NCI-H146 (cell line): ENCODE data around the gene DCLK1.
A peak's percentile ranks its signal among the peaks of the same experiment; 100 is the strongest.

Experiments used
- DNase-seq: peaks from one replicate; lab custom pipeline; 2025; lab: John Stamatoyannopoulos, UW

Gene DCLK1

DNA sequence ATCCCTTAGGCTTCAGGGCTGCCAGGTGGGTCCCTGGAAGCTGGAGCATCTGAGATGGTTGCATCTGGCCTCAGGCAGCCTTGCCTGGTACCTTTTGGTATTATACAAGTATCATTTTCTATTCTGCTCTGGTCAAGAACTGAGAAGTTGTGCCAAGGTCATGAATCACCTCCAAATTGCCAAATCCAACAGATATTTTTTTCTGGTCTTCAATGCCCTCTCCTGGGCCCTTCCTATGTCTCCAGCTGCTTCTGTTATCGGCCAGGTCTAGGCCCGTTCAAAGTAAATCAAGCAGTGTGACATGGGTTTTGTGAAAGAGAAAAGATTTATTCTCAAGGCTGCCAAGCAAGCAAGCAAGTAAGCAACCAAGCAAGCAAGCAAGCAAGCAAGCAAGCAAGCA, 383.6 kb downstream of the DCLK1 start:
- DNase-seq = no peak

DNA sequence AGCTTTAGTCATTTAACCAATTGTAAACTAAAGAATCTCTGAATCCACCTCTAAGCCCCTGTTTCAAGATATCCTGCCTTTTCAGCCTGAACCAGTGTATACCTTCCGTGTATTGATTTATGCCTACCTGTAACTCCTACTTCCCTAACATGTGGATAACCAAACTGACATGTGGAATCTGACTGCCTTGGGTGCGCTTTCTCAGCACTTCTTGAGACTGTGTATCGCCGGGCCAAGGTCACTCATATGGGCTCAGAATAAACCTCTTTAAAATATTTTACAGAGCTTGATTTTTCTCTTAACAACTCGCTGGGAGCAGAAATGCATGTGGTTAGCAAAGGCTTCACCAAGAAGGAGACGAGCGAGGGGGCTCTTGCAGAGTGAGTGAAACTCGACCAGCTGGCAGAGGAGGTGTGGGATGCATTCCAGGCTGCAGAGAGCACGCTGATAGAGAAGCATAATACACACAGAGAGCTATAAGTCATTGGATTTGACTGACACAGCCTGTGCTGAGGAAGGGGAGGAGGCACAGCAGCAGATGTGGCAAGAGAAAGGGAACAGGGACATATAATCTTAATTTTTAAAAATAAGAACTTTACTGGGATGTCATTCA, 386.5 kb downstream of the DCLK1 start:
- no peak for DNase-seq

DNA sequence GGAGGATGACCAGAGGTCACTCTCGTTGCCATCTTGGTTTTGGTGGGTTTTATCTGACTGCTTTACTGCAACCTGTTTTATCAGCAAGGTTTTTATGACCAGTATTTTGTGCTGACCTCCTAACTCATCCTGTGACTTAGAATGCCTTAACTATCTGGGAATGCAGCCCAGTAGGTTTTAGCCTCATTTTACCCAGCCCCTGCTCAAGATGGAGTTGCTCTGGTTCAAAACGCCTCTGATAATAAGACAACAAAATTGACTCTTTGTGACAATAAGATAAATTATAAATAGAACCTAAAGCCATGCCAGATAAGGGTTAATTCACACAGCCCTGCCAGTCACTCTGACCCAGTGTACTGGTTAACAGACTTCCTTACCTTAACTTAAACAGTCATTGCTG, 387.0 kb downstream of the DCLK1 start:
- no peak for DNase-seq

DNA sequence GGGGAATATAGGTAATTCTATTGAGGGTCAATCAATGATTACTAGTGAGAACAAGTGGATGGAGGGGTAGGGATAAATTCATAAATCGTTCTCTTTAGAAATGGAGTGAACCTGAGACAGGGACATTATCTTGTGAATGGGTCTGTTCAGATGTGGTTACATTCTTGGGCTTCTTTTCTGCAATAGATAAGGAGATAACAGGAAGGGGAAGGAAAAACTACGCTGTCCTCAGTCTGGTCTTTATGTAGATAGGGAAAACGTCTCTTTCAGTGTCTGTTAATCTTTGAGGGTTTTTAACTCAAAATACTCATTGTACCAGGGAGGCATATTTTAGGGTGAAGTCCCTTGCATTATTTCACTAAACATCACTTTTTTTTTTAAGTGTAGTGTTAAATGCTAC, 388.0 kb downstream of the DCLK1 start:
- DNase-seq = no peak

DNA sequence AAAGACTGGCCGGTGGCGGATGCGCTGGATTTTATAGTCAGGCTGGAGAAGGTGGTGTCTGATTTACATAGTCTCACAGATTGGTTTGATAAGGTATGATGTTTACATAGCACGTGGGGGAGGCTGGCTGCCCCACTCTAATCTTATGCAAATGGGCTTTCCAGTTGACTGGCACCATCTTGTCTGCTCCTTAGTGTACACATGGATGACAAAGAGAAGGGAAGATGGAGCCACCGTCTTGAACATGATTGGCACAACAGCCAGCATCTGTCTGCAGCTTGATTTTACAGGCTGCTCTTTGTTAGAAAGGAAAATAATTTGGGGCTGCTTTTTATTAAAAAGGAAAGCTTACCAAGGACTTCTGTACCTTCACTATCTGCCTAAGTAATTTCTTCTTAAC, 389.5 kb downstream of the DCLK1 start:
- DNase-seq = peak; percentile 21

DNA sequence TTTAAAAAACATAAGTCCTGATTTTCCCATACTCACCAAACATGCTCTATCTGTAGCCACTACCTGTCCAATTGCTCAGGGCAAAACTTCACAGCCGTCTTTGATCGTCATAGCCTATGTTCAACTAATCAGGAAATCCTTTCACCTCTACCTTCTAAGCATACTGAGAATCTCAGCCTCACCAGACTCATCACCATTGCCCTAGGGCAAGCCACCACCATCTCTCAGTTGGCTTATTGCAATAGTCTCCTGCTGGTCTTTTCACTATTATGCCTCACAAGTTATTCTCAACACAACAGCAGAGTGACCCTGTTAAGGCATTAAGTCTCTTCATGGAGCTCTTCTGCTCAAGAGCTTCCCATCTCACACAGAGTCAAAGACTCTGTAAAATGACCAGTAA, 394.3 kb downstream of the DCLK1 start:
- peak; percentile 26 for DNase-seq

DNA sequence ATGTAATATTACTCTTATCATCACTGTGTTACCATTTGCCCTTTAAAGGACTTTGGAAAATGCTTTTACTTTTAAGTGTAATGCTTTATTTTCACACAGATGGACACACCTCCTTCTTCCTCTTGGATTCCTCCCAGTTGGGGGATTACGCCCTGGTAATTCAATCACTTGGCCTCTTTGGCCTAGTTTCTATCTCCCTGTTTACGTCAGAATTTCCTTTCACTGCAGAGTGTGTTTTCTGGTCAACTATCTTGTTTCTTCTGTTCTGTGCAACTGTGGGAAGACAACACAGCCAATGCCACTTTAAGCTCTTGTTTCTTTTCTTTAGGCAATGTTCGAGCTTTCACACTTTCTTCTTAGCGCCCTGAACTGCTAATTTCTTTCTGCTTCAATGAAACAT, 397.4 kb downstream of the DCLK1 start:
- DNase-seq = no peak

DNA sequence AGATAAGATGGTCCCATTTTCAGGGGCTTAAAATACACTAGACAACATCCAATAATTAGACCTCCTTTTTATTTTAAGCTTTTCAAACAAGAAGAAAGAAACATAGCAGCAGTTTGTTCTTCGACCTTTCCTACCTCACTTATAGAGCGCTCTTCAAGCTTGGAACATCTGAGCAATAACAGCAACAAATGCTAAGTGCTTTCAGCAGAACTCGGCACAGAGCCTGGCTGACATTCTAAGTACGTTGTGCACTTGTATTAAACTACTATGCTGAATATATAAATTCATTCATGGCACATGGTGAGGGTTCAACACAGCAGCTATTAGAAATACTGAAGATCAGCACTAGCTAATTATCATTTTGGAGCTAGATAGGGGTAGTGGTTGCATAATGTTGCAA, 398.6 kb downstream of the DCLK1 start:
- DNase-seq = no peak

DNA sequence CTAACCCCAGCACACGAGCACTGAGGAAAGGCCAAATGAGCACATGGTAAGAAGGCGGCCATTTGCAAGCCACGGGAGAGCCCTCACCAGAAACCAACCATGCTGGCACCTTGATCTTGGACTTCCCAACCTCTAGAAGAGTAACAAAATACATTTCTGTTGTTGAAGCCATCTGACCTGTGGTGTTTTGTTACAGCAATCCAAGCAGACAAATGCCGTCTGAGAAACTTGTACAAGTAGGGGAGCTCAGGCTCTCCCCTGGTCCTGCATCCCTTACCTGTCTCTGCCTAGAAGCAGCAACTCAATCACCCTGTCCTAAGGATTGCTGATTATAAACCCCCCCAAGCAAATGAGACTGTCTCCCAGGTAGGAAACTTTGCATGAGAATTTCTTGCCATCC, 399.7 kb downstream of the DCLK1 start:
- DNase-seq = no peak

DNA sequence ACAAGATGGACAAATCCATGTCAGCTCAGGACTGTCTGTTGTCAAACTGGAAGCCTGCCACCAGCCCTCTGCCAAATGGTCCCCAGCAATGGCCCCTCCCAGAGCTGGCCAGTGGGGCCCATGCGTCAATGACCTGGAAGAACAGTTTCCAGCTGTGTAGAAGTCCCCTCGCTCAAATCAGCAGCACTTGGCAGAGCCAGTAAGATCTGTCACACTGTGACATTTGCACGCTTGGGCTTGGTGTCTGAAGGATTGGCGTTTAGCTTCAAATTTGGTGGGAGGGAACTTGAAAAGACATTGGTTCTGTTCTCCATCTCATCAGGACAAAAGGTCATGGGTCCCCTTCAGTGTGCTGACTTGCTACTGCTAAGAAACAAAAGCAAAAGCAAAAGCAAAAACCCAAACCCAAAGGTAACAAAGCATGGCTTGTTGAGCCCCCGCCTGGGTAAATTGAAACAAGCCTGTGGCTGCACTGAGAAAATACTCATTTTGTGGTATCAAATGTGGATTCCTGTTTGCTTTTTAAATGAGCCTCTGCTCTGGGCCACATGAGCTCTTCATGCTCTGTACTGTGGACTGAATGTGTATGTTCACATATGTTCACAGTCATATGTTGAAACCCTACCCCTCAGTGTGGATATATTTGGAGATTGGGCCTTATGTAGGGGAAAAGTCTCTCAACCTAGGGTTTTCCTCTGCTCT, 401.1 kb downstream of the DCLK1 start:
- no peak for DNase-seq

DNA sequence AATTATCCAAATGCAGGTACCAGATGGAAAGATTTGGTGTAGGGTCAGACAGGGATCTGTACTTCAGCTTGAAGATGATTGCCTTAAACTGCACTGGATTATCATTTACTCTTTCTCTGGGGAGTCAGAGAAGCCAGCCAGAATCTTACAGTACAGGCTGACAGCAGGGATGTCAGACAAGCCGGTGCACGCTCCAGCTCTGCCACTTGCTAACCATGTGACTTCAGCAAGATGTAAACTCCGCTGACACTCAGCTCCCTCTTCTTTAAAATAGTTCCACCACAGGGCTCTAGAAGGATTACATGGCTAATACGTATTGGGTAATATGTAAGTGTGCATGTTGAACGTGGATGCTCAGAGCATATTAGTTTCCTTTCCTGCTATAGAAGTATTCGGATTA, 403.3 kb downstream of the DCLK1 start:
- no peak for DNase-seq

DNA sequence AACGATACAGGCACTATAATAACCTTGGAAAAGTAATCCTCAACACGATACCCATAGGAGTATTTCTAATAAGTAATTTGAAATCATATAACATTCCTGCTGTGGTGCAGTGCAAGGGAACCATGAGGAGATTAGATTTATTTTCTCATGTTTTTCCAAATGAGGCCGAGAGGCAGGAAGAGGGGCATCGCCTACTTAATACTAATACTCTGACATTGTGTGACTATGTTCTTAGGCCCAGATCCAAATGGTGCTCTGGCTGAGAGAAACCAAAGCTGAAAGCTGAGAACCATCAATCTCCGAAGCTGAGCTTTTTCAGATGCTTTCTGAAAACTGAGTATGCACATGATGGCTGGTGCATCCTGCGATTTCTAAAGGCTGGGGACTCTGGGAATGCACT, 406.7 kb downstream of the DCLK1 start:
- no peak for DNase-seq

DNA sequence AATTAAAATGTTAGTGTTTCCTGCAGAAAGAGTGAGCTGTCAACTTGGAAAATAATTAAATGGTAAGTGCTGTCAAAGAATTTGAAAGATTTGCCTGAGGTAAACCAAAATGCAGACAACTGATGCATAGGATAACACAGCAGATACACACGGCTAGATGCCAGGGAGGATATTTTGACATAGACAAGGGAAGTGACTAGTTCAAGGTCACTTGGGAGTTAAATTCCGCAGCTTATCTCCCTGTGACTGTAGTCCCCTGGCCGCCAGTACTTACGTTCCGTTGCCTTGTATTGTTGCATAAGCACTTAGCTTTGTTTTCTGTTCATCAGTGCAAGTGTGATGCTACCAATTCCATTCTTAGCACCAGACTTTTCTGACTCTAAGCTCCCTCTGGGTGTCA, 407.4 kb downstream of the DCLK1 start:
- no peak for DNase-seq

DNA sequence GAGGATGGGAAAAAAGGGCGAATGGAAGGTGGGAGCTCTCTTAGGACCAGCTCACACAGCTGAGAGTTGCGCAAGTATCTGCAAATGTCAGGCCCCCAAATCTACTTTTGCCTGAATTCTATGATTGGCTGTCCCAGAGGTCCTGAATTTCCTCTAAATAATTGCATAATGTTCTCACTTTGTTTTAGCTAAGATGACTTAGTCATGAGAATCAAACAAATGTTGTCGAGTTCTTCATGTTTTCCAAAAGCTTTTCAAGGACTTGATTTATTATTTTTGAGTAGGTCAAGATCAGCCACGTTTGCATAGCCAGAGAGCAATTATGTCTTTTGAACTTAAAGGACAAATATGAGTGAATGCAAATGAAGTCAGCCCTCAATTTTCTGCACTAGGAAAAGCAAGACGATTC, 408.1 kb downstream of the DCLK1 start:
- DNase-seq = no peak

DNA sequence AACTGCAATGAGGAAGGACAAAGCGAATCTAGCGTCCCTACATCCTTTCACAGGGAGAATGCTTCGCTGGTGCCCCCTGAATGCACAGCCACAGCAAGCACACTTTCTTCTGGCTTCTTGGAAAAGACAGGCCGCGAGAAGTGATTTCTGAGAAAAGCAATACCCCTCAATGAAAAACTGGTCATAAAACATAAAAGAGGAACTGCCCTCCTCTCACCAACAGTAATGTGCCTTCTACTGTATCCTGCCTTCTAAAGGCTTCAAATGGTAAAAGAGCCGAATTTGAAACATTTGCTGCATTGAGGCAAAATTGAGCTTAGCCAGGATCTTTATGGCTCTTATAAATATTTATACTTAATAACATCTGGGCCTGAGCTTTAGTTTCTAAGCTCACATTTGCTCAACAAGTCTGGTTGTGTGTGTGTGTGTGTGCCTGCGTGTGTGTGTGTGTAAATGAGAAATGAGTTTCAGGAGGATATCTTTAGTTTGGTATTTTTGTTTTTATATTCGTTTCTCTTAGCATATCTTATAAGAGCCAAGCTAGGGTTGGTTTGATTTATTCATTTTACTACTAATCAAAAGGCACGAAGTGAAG, 408.6 kb downstream of the DCLK1 start:
- DNase-seq = no peak

DNA sequence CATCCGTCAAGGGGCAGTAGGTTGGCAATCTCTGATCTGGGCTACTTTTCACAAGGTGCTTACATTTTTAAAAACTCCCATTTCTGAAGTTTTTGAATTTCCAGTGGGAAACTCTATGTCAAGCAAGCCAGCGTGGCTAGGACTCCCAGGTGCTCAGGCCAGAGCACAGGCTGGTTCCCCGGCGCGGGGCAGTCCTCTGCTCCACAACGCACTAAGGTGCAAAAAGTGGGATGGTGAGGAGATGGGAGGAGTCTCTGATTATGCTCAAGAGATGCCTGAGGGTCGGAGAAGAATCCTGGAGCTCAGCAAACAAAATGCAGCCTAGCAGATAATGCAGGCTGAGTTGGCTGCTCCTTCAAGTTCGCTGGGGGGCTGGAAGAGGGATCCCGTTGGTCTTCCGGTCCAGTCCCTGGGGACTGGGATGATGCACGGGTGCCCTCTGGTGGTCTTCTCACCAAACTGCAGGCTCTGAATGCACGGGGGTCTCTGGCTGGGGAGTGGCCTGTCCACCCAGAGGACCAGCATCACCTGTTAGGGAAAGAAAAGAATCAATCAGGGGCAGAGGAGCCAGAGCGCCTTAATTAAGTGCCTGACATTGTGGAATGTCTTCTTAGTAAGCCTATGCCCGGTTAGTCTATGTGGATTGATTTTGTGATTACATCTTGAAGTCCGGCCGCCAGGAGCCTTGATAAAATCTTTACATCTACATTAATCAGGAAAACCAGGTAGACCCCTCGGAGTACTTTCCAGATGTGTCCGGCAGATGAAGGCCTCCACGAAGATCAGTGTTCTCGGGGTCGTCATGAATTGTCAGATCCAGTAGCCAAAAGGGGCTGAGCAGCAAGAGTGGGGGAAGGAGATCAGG, 410.3 kb downstream of the DCLK1 start:
- peak; percentile 66 for DNase-seq

DNA sequence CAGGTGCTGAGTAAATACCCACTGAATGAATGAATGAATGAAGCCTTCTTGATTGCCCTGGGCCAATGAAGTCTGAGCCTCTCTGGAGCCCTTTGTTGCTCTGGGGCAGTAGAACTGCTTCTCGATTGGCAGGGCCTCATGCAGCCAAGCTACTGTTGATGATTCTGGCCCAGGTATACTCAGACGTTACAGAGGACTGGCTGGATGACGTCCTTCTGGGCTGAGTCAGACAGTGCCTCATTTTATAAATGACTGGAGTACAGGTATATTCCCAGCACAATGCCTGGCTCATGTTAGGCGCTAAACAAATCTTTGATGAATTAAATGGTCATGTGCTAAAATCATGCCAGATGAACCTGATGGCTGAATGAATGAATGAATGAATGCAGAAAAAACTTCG, 410.9 kb downstream of the DCLK1 start:
- no peak for DNase-seq
